ENCODE measurements around the gene HINT1. TPM values are rescaled to one million over a fixed set of nuclear protein-coding genes. Genes with fewer than 3 reads are reported as not detected.
A peak's percentile ranks its signal among the peaks of the same experiment; 100 is the strongest.

HINT1 gene
- total and polyA plus RNA-seq, 2 of the 4 experiments (the other 2 are of a cell fraction), result 179 to 352 TPM

- Histone ChIP-seq H2BK120ac (ENCODE audit: low read depth, low read length) (no peak overlapping the region), H3K27me3 (ENCODE audit: control insufficient read depth, insufficient read depth, low read length) (no peaks in the 10 kb centered on the region), H4K91ac (ENCODE audit: insufficient read depth, low read depth, low read length) (no peak overlapping the region), H3K9ac (ENCODE audit: low read depth, low read length) (no peak overlapping the region), H3K4me2 (ENCODE audit: low read depth, low read length) (no peak overlapping the region), H3K4ac (ENCODE audit: low read depth, low read length) (no peak overlapping the region), H3K56ac (ENCODE audit: extremely low read depth, insufficient read depth, low read length) (no peak overlapping the region), H3K36me3 (ENCODE audit: control insufficient read depth, insufficient read depth, low read length) (no peaks in the 10 kb centered on the region), H2BK15ac (ENCODE audit: low read depth, low read length) (no peak overlapping the region), H2BK5ac (ENCODE audit: low read depth, low read length, poor library complexity, severe bottlenecking) (no peak overlapping the region), H3K23ac (ENCODE audit: low read depth, low read length) (no peak overlapping the region), H3K79me1 (ENCODE audit: low read depth in 1 of 2, low read length in 2 of 2) (no peaks in the 10 kb centered on the region), H2BK20ac (ENCODE audit: low read depth, low read length) (no peak overlapping the region), H3K4me3 (ENCODE audit: insufficient read depth, low read depth, low read length) (no peak overlapping the region), H3K4me1 (ENCODE audit: control insufficient read depth, insufficient read depth, low read length) (no peaks in the 10 kb centered on the region), H2AK5ac (ENCODE audit: low read depth, low read length) (no peak overlapping the region), H2AFZ (replicated peaks; ENCODE audit: low read length, poor library complexity) (no peak overlapping the region), H4K20me1 (ENCODE audit: insufficient read depth, low read length) (no peaks in the 10 kb centered on the region), H3K9me1 (ENCODE audit: insufficient read depth, low read length) (no peaks in the 10 kb centered on the region), H3K18ac (ENCODE audit: low read depth, low read length) (no peak overlapping the region), H3K14ac (replicated peaks; ENCODE audit: low read depth, low read length) (no peak overlapping the region), H4K8ac (ENCODE audit: low read depth in 2 of 2, low read length in 2 of 2) (no peak overlapping the region), H3K27ac (ENCODE audit: insufficient read depth, low read length) (no peak overlapping the region), H4K5ac (ENCODE audit: low read depth, low read length) (no peak overlapping the region), H2AK9ac (replicated peaks; ENCODE audit: low read depth, low read length, poor library complexity) (no peak overlapping the region), H3K9me3 (ENCODE audit: control insufficient read depth, insufficient read depth, low read length) (no peaks in the 10 kb centered on the region)
- ATAC-seq (ENCODE audit: low read depth), result peak; percentile 51
- CTCF ChIA-PET, result interaction anchor here (1.2 kb wide), 1 partner anchor 9 kb away, joined by 3 read pairs; no protein-coding TSS in a partner anchor
- WGBS, 2 experiments (ENCODE audit: extremely low coverage in 2 of 2, insufficient read length in 1 of 2), result no CpG with 5 or more reads among the region's 1 CpG
- POLR2A ChIA-PET (ENCODE audit: unreplicated experiment), result no interaction called here
- intact Hi-C loops (cut with micrococcal nuclease) (no loop called here), dilution Hi-C loops (cut with HindIII; ENCODE audit: low sequenced_read_pairs, unreplicated experiment) (no loop called here), in situ Hi-C loops (cut with MboI; ENCODE audit: low sequenced_read_pairs) (no loop called here)
- BruUV-seq (replicated peaks), result no TSS peak
- DNase-seq, result no peak
- TF ChIP-seq RAD21 (IDR thresholded peaks at IDR 0.05; ENCODE audit: low read length) (no peak), POLR2A (IDR thresholded peaks at IDR 0.05; ENCODE audit: low read depth, low read length) (no peak), MAZ (IDR thresholded peaks at IDR 0.05; ENCODE audit: borderline replicate concordance, low read depth, low read length) (no peak)
- TF ChIP-seq, protein P1, sequence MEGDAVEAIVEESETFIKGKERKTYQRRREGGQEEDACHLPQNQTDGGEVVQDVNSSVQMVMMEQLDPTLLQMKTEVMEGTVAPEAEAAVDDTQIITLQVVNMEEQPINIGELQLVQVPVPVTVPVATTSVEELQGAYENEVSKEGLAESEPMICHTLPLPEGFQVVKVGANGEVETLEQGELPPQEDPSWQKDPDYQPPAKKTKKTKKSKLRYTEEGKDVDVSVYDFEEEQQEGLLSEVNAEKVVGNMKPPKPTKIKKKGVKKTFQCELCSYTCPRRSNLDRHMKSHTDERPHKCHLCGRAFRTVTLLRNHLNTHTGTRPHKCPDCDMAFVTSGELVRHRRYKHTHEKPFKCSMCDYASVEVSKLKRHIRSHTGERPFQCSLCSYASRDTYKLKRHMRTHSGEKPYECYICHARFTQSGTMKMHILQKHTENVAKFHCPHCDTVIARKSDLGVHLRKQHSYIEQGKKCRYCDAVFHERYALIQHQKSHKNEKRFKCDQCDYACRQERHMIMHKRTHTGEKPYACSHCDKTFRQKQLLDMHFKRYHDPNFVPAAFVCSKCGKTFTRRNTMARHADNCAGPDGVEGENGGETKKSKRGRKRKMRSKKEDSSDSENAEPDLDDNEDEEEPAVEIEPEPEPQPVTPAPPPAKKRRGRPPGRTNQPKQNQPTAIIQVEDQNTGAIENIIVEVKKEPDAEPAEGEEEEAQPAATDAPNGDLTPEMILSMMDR (conservative IDR thresholded peaks at IDR 0.05; ENCODE audit: low read depth, low read length), result no peak
Observed at GRCh38 chr5:131206772-131207171, 41.7 kb upstream of the HINT1 start.
